IMR-90 (cell line): ENCODE measurements around the gene SLAMF6. TPM values are rescaled to one million over a fixed set of nuclear protein-coding genes. Genes with fewer than 3 reads are reported as not detected.

Source experiments
- ATAC-seq: fragments of 200-7000 bp; cut with Tn5 transposase; 2 replicates; pipeline ENCODE4 v1.9.1; 2020; ENCODE audit warnings: low read depth, mild to moderate bottlenecking, moderate library complexity
- BruUV-seq: library from RNA; stranded (reverse); fragments of 400-500 nt; replicated peaks from 2 replicates; lab custom pipeline; 2021; lab: Mats Ljungman, UMichigan
- CTCF ChIA-PET: fragments of 300-600 bp; formaldehyde crosslinking; extraction: SDS; loops from one replicate; lab custom pipeline; 2021; ENCODE audit warnings: antibody characterized with exemption; lab: Yijun Ruan, JAX
- POLR2A ChIA-PET: fragments of 300-600 bp; sonication (Branson Sonifier 250); formaldehyde crosslinking; loops from one replicate; lab custom pipeline; 2022; ENCODE audit warnings: antibody characterized with exemption; ENCODE audit not compliant: unreplicated experiment; lab: Charles Lee
- DNase-seq: peaks from one replicate; pipeline ENCODE4 v3.0.0; 2013
- H2AFZ ChIP-seq: replicated peaks from 2 replicates; pipeline ENCODE3; 2013; ENCODE audit warnings: low read length, mild to moderate bottlenecking; ENCODE audit not compliant: poor library complexity
- H2AK5ac ChIP-seq: 2 replicates; pipeline ENCODE4 v1.6.1; 2013; ENCODE audit warnings: low read depth, low read length, inconsistent platforms
- H2AK9ac ChIP-seq: replicated peaks from 2 replicates; pipeline ENCODE3; 2013; ENCODE audit warnings: mild to moderate bottlenecking, low read depth, low read length, moderate library complexity; ENCODE audit not compliant: poor library complexity
- H2BK120ac ChIP-seq: 2 replicates; pipeline ENCODE4 v1.6.1; 2013; ENCODE audit warnings: low read depth, low read length, inconsistent platforms
- H2BK15ac ChIP-seq: 3 replicates; pipeline ENCODE4 v1.6.1; 2013; ENCODE audit warnings: low read depth, low read length, inconsistent platforms
- H2BK20ac ChIP-seq: 2 replicates; pipeline ENCODE4 v1.6.1; 2013; ENCODE audit warnings: low read depth, mild to moderate bottlenecking, inconsistent platforms, low read length, moderate library complexity
- H2BK5ac ChIP-seq: 2 replicates; pipeline ENCODE4 v1.6.1; 2013; ENCODE audit warnings: mild to moderate bottlenecking, low read depth, low read length, inconsistent platforms; ENCODE audit not compliant: poor library complexity, severe bottlenecking
- H3K14ac ChIP-seq: replicated peaks from 2 replicates; pipeline ENCODE4 v1.6.1; 2013; ENCODE audit warnings: low read depth, low read length, inconsistent platforms
- H3K18ac ChIP-seq: 2 replicates; pipeline ENCODE4 v1.6.1; 2013; ENCODE audit warnings: low read depth, low read length, control low read depth
- H3K23ac ChIP-seq: 2 replicates; pipeline ENCODE4 v1.6.1; 2013; ENCODE audit warnings: low read depth, low read length, inconsistent platforms
- H3K27ac ChIP-seq: 2 replicates; pipeline ENCODE4 v1.5.1; 2013; ENCODE audit warnings: mild to moderate bottlenecking, control low read depth, low read length; ENCODE audit not compliant: insufficient read depth
- H3K27me3 ChIP-seq: 2 replicates; pipeline ENCODE4 v1.6.1; 2013; ENCODE audit warnings: low read length; ENCODE audit not compliant: control insufficient read depth, insufficient read depth
- H3K36me3 ChIP-seq: 2 replicates; pipeline ENCODE4 v1.6.1; 2013; ENCODE audit warnings: low read length, mixed read lengths; ENCODE audit not compliant: control insufficient read depth, insufficient read depth
- H3K4ac ChIP-seq: 2 replicates; pipeline ENCODE4 v1.6.1; 2013; ENCODE audit warnings: low read depth, low read length, inconsistent platforms
- H3K4me1 ChIP-seq: 2 replicates; pipeline ENCODE4 v1.6.1; 2013; ENCODE audit warnings: low read length, mixed read lengths; ENCODE audit not compliant: control insufficient read depth, insufficient read depth
- H3K4me2 ChIP-seq: 2 replicates; pipeline ENCODE4 v1.6.1; 2013; ENCODE audit warnings: low read depth, mild to moderate bottlenecking, control low read depth, low read length, moderate library complexity
- H3K4me3 ChIP-seq: 2 replicates; pipeline ENCODE4 v1.5.1; 2013; ENCODE audit warnings: low read depth, mild to moderate bottlenecking, control low read depth, low read length, moderate library complexity; ENCODE audit not compliant: insufficient read depth
- H3K56ac ChIP-seq: 2 replicates; pipeline ENCODE4 v1.6.1; 2013; ENCODE audit warnings: low read length, inconsistent platforms; ENCODE audit not compliant: insufficient read depth; ENCODE audit errors: extremely low read depth
- H3K79me1 ChIP-seq, 2 experiments: 2 replicates each; pipeline ENCODE4 v1.6.1; 2013; ENCODE audit warnings: low read length in 2 of 2, inconsistent platforms in 1 of 2, low read depth in 1 of 2
- H3K9ac ChIP-seq: 2 replicates; pipeline ENCODE4 v1.6.1; 2013; ENCODE audit warnings: low read depth, low read length, control low read depth
- H3K9me1 ChIP-seq: 2 replicates; pipeline ENCODE4 v1.6.1; 2013; ENCODE audit warnings: low read length, inconsistent platforms; ENCODE audit not compliant: insufficient read depth
- H3K9me3 ChIP-seq: 2 replicates; pipeline ENCODE4 v1.6.1; 2013; ENCODE audit warnings: low read length; ENCODE audit not compliant: control insufficient read depth, insufficient read depth
- H4K20me1 ChIP-seq: 2 replicates; pipeline ENCODE4 v1.6.1; 2013; ENCODE audit warnings: low read length, inconsistent platforms; ENCODE audit not compliant: insufficient read depth
- H4K5ac ChIP-seq: 2 replicates; pipeline ENCODE4 v1.6.1; 2013; ENCODE audit warnings: mild to moderate bottlenecking, low read depth, low read length, control low read depth
- H4K8ac ChIP-seq, 2 experiments: 2 replicates each; pipeline ENCODE4 v1.6.1; 2013; ENCODE audit warnings: low read depth in 2 of 2, low read length in 2 of 2, control low read depth in 1 of 2, inconsistent platforms in 1 of 2
- H4K91ac ChIP-seq: 2 replicates; pipeline ENCODE4 v1.6.1; 2013; ENCODE audit warnings: low read depth, low read length, inconsistent platforms; ENCODE audit not compliant: insufficient read depth
- BHLHE40 ChIP-seq: fragments of 150-350 bp; IDR thresholded peaks from 2 replicates; pipeline ENCODE4 v1.6.1; 2016; ENCODE audit warnings: mild to moderate bottlenecking, low read depth, low read length
- CEBPB ChIP-seq: IDR thresholded peaks from 2 replicates; pipeline ENCODE4 v1.6.1; 2012; ENCODE audit warnings: low read depth, low read length, improper control_type of control experiment
- CHD1 ChIP-seq: IDR thresholded peaks from 2 replicates; pipeline ENCODE4 v1.6.1; 2012; ENCODE audit warnings: low read depth, low read length, improper control_type of control experiment
- MAFK ChIP-seq: IDR thresholded peaks from 2 replicates; pipeline ENCODE4 v1.6.1; 2012; ENCODE audit warnings: low read depth, low read length, improper control_type of control experiment
- MAZ ChIP-seq: IDR thresholded peaks from 2 replicates; pipeline ENCODE4 v1.6.1; 2012; ENCODE audit warnings: low read depth, mild to moderate bottlenecking, low read length, improper control_type of control experiment, moderate library complexity, borderline replicate concordance
- MXI1 ChIP-seq: IDR thresholded peaks from 2 replicates; pipeline ENCODE4 v1.6.1; 2012; ENCODE audit warnings: low read depth, mild to moderate bottlenecking, low read length, moderate library complexity, borderline replicate concordance
- NFE2L2 ChIP-seq: fragments of 150-350 bp; IDR thresholded peaks from 2 replicates; pipeline ENCODE4 v1.6.1; 2016; ENCODE audit warnings: low read depth, mild to moderate bottlenecking, low read length
- POLR2A ChIP-seq: IDR thresholded peaks from 2 replicates; pipeline ENCODE4 v1.6.1; 2012; ENCODE audit warnings: mild to moderate bottlenecking, low read depth, low read length
- RAD21 ChIP-seq: IDR thresholded peaks from 2 replicates; pipeline ENCODE4 v1.6.1; 2012; ENCODE audit warnings: low read length, improper control_type of control experiment
- RCOR1 ChIP-seq: IDR thresholded peaks from 2 replicates; pipeline ENCODE4 v1.6.1; 2012; ENCODE audit warnings: mild to moderate bottlenecking, low read length, improper control_type of control experiment; ENCODE audit not compliant: insufficient replicate concordance
- RFX5 ChIP-seq: IDR thresholded peaks from 2 replicates; pipeline ENCODE4 v1.8.0; 2012; ENCODE audit warnings: low read depth, mild to moderate bottlenecking, low read length, moderate library complexity
- SMC3 ChIP-seq: fragments of 150-350 bp; IDR thresholded peaks from 2 replicates; pipeline ENCODE4 v1.6.1; 2016; ENCODE audit warnings: low read depth, mild to moderate bottlenecking, antibody characterized with exemption, low read length, moderate library complexity
- WGBS, 2 experiments: methylation state at CpG; one replicate each; pipeline versions ENCODE4 v1.1.5 to v1.1.7; 2013; ENCODE audit warnings: missing lambda C conversion rate in 2 of 2; ENCODE audit not compliant: insufficient read length in 1 of 2; ENCODE audit errors: extremely low coverage in 2 of 2; 5-methylcytosine and 5-hydroxymethylcytosine counted together
- dilution Hi-C: fragments of 300-500 bp; cut with HindIII; formaldehyde crosslinking; loops from one replicate; pipeline ENCODE4 v1.14.3; 2018; ENCODE audit warnings: low sequenced_read_pairs; ENCODE audit not compliant: unreplicated experiment
- in situ Hi-C: fragments of 300-500 bp; cut with MboI; formaldehyde crosslinking; loops from 3 replicates; pipeline ENCODE4 v1.14.3; 2019; ENCODE audit warnings: low sequenced_read_pairs, inconsistent platforms, mixed read lengths
- intact Hi-C: fragments of 100-400 bp; cut with micrococcal nuclease; formaldehyde crosslinking; loops from 2 replicates; pipeline ENCODE4 v1.10.0; 2022
- polyA plus RNA-seq, 3 experiments: library from polyadenylated mRNA; depleted of rRNA; stranded (reverse); fragments of >200 nt; gene quantifications; 2 replicates each; pipeline ENCODE4 v1.2.3, GENCODE V29; 2012; ENCODE audit warnings: low replicate concordance in 1 of 3
- total RNA-seq: library from RNA; depleted of rRNA; stranded (reverse); fragments of >200 nt; gene quantifications from 2 replicates; pipeline ENCODE4 v1.2.3, GENCODE V29; 2012
- TF ChIP-seq, protein P1 (sequence below): fragments of 150-350 bp; IDR thresholded peaks from 2 replicates; pipeline ENCODE4 v1.6.1; 2017; ENCODE audit warnings: mild to moderate bottlenecking, antibody characterized with exemption, low read length, low read depth
- TF ChIP-seq, protein P2 (sequence below): conservative IDR thresholded peaks from 2 replicates; pipeline ENCODE4 v1.5.1; 2012; ENCODE audit warnings: mild to moderate bottlenecking, low read depth, low read length, improper control_type of control experiment
- TF ChIP-seq, protein P3 (sequence below): fragments of 150-350 bp; IDR thresholded peaks from 2 replicates; pipeline ENCODE4 v1.6.1; 2016; ENCODE audit warnings: low read depth, mild to moderate bottlenecking, low read length, moderate library complexity, borderline replicate concordance

Gene SLAMF6
- total and polyA plus RNA-seq, 2 of the 4 experiments (the other 2 are of a cell fraction): not detected

DNA sequence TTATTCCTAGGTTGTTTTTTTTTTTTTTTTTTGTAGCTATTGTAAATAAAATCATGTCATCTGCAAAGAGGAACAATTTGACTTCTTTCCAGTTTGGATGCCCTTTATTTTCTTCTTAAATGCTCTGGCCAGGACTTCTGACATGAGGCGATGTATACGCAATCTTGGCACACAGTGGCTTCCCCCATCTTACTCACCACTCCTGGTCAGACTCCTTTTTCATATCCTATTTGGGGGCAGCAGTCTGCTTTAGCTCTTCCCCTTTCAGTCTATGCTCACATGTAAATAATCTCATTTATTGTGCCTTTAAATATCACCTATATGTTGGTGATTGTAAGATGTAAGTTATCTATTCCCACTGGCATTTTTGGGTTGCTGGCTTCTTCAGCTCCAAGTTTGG is 56.1 kb downstream of the SLAMF6 start:
- H3K9me1 ChIP-seq: no peaks in the 10 kb centered on the region
- H3K14ac ChIP-seq: no peak overlapping the region
- H3K4me2 ChIP-seq: no peak overlapping the region
- intact Hi-C loops: no loop called here
- H3K23ac ChIP-seq: no peak overlapping the region
- ChIA-PET CTCF (no interaction called here), POLR2A (interaction anchor here (0.6 kb wide), 1 partner anchor 19 kb away, joined by 3 read pairs; no protein-coding TSS in a partner anchor)
- no peak overlapping the region for H2BK120ac ChIP-seq
- no peak overlapping the region for H2BK5ac ChIP-seq
- H3K18ac ChIP-seq: no peak overlapping the region
- no peaks in the 10 kb centered on the region for H3K9me3 ChIP-seq
- DNase-seq (no peak), ATAC-seq (no peak)
- H4K8ac ChIP-seq: no peak overlapping the region
- H3K4me3 ChIP-seq: no peak overlapping the region
- no peak overlapping the region for H3K56ac ChIP-seq
- no peak overlapping the region for H2AK9ac ChIP-seq
- no peaks in the 10 kb centered on the region for H3K79me1 ChIP-seq
- H3K36me3 ChIP-seq: no peaks in the 10 kb centered on the region
- H2BK20ac ChIP-seq: no peak overlapping the region
- H4K20me1 ChIP-seq: no peaks in the 10 kb centered on the region
- WGBS, 2 experiments: no CpG with 5 or more reads among the region's 2 CpGs
- no peak overlapping the region for H4K91ac ChIP-seq
- H3K9ac ChIP-seq: no peak overlapping the region
- no peak overlapping the region for H2AK5ac ChIP-seq
- TF ChIP-seq RFX5 (no peak), CHD1 (no peak), BHLHE40 (no peak), RCOR1 (no peak), CEBPB (no peak), MAZ (no peak), RAD21 (no peak), MXI1 (no peak), POLR2A (no peak), SMC3 (no peak), MAFK (no peak), NFE2L2 (no peak)
- TF ChIP-seq, protein P1, sequence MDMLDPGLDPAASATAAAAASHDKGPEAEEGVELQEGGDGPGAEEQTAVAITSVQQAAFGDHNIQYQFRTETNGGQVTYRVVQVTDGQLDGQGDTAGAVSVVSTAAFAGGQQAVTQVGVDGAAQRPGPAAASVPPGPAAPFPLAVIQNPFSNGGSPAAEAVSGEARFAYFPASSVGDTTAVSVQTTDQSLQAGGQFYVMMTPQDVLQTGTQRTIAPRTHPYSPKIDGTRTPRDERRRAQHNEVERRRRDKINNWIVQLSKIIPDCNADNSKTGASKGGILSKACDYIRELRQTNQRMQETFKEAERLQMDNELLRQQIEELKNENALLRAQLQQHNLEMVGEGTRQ: no peak
- TF ChIP-seq, protein P2, sequence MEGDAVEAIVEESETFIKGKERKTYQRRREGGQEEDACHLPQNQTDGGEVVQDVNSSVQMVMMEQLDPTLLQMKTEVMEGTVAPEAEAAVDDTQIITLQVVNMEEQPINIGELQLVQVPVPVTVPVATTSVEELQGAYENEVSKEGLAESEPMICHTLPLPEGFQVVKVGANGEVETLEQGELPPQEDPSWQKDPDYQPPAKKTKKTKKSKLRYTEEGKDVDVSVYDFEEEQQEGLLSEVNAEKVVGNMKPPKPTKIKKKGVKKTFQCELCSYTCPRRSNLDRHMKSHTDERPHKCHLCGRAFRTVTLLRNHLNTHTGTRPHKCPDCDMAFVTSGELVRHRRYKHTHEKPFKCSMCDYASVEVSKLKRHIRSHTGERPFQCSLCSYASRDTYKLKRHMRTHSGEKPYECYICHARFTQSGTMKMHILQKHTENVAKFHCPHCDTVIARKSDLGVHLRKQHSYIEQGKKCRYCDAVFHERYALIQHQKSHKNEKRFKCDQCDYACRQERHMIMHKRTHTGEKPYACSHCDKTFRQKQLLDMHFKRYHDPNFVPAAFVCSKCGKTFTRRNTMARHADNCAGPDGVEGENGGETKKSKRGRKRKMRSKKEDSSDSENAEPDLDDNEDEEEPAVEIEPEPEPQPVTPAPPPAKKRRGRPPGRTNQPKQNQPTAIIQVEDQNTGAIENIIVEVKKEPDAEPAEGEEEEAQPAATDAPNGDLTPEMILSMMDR: no peak
- TF ChIP-seq, protein P3, sequence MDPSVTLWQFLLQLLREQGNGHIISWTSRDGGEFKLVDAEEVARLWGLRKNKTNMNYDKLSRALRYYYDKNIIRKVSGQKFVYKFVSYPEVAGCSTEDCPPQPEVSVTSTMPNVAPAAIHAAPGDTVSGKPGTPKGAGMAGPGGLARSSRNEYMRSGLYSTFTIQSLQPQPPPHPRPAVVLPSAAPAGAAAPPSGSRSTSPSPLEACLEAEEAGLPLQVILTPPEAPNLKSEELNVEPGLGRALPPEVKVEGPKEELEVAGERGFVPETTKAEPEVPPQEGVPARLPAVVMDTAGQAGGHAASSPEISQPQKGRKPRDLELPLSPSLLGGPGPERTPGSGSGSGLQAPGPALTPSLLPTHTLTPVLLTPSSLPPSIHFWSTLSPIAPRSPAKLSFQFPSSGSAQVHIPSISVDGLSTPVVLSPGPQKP: no peak
- BruUV-seq: no TSS peak
- H3K4me1 ChIP-seq: no peaks in the 10 kb centered on the region
- no peak overlapping the region for H3K27ac ChIP-seq
- H4K5ac ChIP-seq: no peak overlapping the region
- dilution Hi-C loops: no loop called here
- in situ Hi-C loops: no loop called here
- H2BK15ac ChIP-seq: no peak overlapping the region
- H2AFZ ChIP-seq: no peak overlapping the region
- no peak overlapping the region for H3K4ac ChIP-seq
- H3K27me3 ChIP-seq: no peaks in the 10 kb centered on the region
